ENCODE measurements around the gene TKT. TPM values are rescaled to one million over a fixed set of nuclear protein-coding genes. Genes with fewer than 3 reads are reported as not detected.

The TKT gene
- total and polyA plus RNA-seq, 2 of the 13 experiments (the other 11 are each of a cell fraction or from before 2014, with no cell fraction given) = 150 to 238 TPM

DNA sequence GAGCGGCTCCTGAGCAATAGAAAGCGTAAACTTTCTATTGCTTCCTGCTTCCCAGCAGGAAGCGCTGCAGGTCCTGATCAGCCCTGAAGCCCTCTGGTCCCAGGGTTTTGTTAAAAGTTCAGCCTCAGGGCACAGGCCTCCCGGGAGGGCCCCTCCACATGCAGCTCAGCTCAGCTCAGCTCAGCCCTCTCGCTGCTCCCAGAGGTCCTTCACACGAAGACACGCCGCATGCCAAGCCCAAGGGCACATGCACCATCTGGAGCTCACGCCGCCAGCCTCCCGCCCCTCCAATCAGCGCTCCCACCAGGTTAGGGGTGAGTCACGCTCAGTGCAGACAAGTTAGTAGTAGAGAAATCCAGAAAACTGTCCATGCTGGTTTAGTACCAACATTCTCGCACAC lies 12.7 kb downstream of the TKT start:
- H2AFZ ChIP-seq (ENCODE audit: low read length) = no peak overlapping the region
- in situ Hi-C loops (cut with HindIII; ENCODE audit: extremely low pct_ligation_motif_present, low pct_unique_long_range_greater_than_20kb) (no loop called here), intact Hi-C loops (cut with micrococcal nuclease; ENCODE audit: unreplicated experiment) (no loop called here)
- H3K9me3 ChIP-seq (ENCODE audit: low read length) = no peaks in the 10 kb centered on the region
- DNase-seq (ENCODE audit: low spot score) (no peak), FAIRE-seq (no peak), ATAC-seq (no peak)
- no peak overlapping the region for H3K9ac ChIP-seq (ENCODE audit: insufficient read depth, low read depth, low read length)
- 94% methylated on average over 9 of the region's 14 CpGs for WGBS (ENCODE audit: low lambda C conversion rate)
- POLR2A ChIA-PET = no interaction called here
- no peak overlapping the region for H3K4me3 ChIP-seq (replicated peaks in 1 of 3; ENCODE audit: insufficient read depth in 1 of 3, low read depth in 2 of 3, low read length in 3 of 3)
- BruUV-seq (replicated peaks) = no TSS peak
- peaks cover 49% of the 10 kb centered on the region for H4K20me1 ChIP-seq (ENCODE audit: insufficient read depth, low read length)
- H3K79me2 ChIP-seq (ENCODE audit: insufficient read depth, low read length) = peaks cover 65% of the 10 kb centered on the region
- H3K27ac ChIP-seq (ENCODE audit: extremely low read length, insufficient read depth, low read length) = no peak overlapping the region
- peaks cover 34 to 56% of the 10 kb centered on the region in 2 experiments for H3K36me3 ChIP-seq (replicated peaks in 1 of 2; ENCODE audit: control insufficient read depth in 1 of 2, insufficient read depth in 2 of 2, low read length in 2 of 2)
- CTCF ChIA-PET (ENCODE audit: low intra/inter-chr PET ratio, low total read pairs) = no interaction called here
- H3K4me1 ChIP-seq (ENCODE audit: insufficient read depth, low read length) = peaks cover 31% of the 10 kb centered on the region
- TF ChIP-seq, protein P1, sequence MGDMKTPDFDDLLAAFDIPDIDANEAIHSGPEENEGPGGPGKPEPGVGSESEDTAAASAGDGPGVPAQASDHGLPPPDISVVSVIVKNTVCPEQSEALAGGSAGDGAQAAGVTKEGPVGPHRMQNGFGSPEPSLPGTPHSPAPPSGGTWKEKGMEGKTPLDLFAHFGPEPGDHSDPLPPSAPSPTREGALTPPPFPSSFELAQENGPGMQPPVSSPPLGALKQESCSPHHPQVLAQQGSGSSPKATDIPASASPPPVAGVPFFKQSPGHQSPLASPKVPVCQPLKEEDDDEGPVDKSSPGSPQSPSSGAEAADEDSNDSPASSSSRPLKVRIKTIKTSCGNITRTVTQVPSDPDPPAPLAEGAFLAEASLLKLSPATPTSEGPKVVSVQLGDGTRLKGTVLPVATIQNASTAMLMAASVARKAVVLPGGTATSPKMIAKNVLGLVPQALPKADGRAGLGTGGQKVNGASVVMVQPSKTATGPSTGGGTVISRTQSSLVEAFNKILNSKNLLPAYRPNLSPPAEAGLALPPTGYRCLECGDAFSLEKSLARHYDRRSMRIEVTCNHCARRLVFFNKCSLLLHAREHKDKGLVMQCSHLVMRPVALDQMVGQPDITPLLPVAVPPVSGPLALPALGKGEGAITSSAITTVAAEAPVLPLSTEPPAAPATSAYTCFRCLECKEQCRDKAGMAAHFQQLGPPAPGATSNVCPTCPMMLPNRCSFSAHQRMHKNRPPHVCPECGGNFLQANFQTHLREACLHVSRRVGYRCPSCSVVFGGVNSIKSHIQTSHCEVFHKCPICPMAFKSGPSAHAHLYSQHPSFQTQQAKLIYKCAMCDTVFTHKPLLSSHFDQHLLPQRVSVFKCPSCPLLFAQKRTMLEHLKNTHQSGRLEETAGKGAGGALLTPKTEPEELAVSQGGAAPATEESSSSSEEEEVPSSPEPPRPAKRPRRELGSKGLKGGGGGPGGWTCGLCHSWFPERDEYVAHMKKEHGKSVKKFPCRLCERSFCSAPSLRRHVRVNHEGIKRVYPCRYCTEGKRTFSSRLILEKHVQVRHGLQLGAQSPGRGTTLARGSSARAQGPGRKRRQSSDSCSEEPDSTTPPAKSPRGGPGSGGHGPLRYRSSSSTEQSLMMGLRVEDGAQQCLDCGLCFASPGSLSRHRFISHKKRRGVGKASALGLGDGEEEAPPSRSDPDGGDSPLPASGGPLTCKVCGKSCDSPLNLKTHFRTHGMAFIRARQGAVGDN (CRISPR knock-in tag; IDR thresholded peaks at IDR 0.05) = peak; percentile 23; the same call in 1 of the 2 replicates
- no peak for TF ChIP-seq PHF5A (CRISPR knock-in tag; IDR thresholded peaks at IDR 0.05; ENCODE audit: low read depth, unreplicated experiment)
- no peak overlapping the region for H3K4me2 ChIP-seq (ENCODE audit: low read depth, low read length)
- H3K27me3 ChIP-seq (ENCODE audit: control insufficient read depth in 1 of 2, insufficient read depth in 2 of 2, low read length in 2 of 2) = no peaks in the 10 kb centered on the region

DNA sequence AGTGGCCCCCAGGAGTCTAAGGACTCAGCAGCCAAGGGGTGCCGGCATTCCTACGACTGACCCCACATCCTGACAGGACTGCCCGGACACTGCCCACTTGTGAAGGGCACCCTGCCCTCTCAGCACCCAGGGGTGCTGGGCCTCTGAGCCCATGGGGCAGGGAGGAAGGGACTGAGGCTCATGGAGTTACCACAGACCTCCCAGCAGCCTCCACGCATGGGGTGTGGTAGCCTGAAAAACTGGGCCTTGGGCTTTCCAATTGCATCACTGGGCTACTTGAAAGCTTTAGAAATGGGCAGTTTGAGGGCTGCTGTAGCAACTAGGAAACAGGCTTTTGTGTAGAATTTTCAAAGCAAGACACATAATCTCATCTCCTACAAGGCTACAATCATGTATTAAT lies 13.2 kb downstream of the TKT start:
- ATAC-seq = no peak

More for the DNA sequence above, 13.2 kb downstream of the TKT start:
- intact Hi-C loops (cut with micrococcal nuclease; ENCODE audit: unreplicated experiment) (no loop called here), in situ Hi-C loops (cut with HindIII; ENCODE audit: extremely low pct_ligation_motif_present, low pct_unique_long_range_greater_than_20kb) (no loop called here)
- no peak overlapping the region for H2AFZ ChIP-seq (ENCODE audit: low read length)
- no peak overlapping the region for H3K4me3 ChIP-seq (replicated peaks in 1 of 3; ENCODE audit: insufficient read depth in 1 of 3, low read depth in 2 of 3, low read length in 3 of 3)
- FAIRE-seq (no peak), DNase-seq (ENCODE audit: low spot score) (no peak)
- peaks cover 34 to 56% of the 10 kb centered on the region in 2 experiments for H3K36me3 ChIP-seq (replicated peaks in 1 of 2; ENCODE audit: control insufficient read depth in 1 of 2, insufficient read depth in 2 of 2, low read length in 2 of 2)
- no peak overlapping the region for H3K9ac ChIP-seq (ENCODE audit: insufficient read depth, low read depth, low read length)
- BruUV-seq (replicated peaks) = no TSS peak
- ChIA-PET POLR2A (no interaction called here), CTCF (ENCODE audit: low intra/inter-chr PET ratio, low total read pairs) (no interaction called here)
- H4K20me1 ChIP-seq (ENCODE audit: insufficient read depth, low read length) = peaks cover 44% of the 10 kb centered on the region
- no peaks in the 10 kb centered on the region for H3K9me3 ChIP-seq (ENCODE audit: low read length)
- peaks cover 60% of the 10 kb centered on the region for H3K79me2 ChIP-seq (ENCODE audit: insufficient read depth, low read length)
- H3K27ac ChIP-seq (ENCODE audit: extremely low read length, insufficient read depth, low read length) = no peak overlapping the region
- WGBS (ENCODE audit: low lambda C conversion rate) = 100% methylated on average over 1 of the region's 4 CpGs
- peaks cover 34% of the 10 kb centered on the region for H3K4me1 ChIP-seq (ENCODE audit: insufficient read depth, low read length)
- H3K4me2 ChIP-seq (ENCODE audit: low read depth, low read length) = no peak overlapping the region
- TF ChIP-seq, protein P2, sequence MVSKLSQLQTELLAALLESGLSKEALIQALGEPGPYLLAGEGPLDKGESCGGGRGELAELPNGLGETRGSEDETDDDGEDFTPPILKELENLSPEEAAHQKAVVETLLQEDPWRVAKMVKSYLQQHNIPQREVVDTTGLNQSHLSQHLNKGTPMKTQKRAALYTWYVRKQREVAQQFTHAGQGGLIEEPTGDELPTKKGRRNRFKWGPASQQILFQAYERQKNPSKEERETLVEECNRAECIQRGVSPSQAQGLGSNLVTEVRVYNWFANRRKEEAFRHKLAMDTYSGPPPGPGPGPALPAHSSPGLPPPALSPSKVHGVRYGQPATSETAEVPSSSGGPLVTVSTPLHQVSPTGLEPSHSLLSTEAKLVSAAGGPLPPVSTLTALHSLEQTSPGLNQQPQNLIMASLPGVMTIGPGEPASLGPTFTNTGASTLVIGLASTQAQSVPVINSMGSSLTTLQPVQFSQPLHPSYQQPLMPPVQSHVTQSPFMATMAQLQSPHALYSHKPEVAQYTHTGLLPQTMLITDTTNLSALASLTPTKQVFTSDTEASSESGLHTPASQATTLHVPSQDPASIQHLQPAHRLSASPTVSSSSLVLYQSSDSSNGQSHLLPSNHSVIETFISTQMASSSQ (IDR thresholded peaks at IDR 0.05; ENCODE audit: low read depth) = no peak
- TF ChIP-seq, protein P2 (CRISPR knock-in tag; IDR thresholded peaks at IDR 0.05; ENCODE audit: borderline replicate concordance) = no peak
- no peak for TF ChIP-seq ZNF556 (CRISPR knock-in tag; IDR thresholded peaks at IDR 0.05; ENCODE audit: borderline replicate concordance)
- H3K27me3 ChIP-seq (ENCODE audit: control insufficient read depth in 1 of 2, insufficient read depth in 2 of 2, low read length in 2 of 2) = no peaks in the 10 kb centered on the region
